WTC11 (cell line): Measurements from ENCODE around the gene ITIH5. TPM values are rescaled to one million over a fixed set of nuclear protein-coding genes. Genes with fewer than 3 reads are reported as not detected.

Experiments
- ATAC-seq: fragments of 200-7000 bp; cut with Tn5 transposase; 2 replicates; pipeline ENCODE4 v1.10.0; 2021; ENCODE audit warnings: mild to moderate bottlenecking, moderate library complexity
- CTCF ChIA-PET: fragments of 300-600 bp; sonication (Branson Sonifier 250); formaldehyde crosslinking; loops from one replicate; lab custom pipeline; 2021; ENCODE audit warnings: antibody characterized with exemption; lab: Charles Lee
- POLR2A ChIA-PET: fragments of 350-600 bp; sonication (Branson Sonifier 250); formaldehyde crosslinking; loops from one replicate; lab custom pipeline; 2021; ENCODE audit warnings: antibody characterized with exemption; lab: Charles Lee
- DNase-seq: peaks from one replicate; pipeline ENCODE4 v3.0.0; 2021; ENCODE audit warnings: low spot score
- H3K27ac Mint-ChIP-seq: 2 replicates; pipeline ENCODE4 v1.8.0; 2021; ENCODE audit warnings: mixed read lengths
- H3K27me3 Mint-ChIP-seq: 2 replicates; pipeline ENCODE4 v1.8.0; 2021; ENCODE audit warnings: low read depth, mild to moderate bottlenecking, moderate library complexity, mixed read lengths
- H3K36me3 Mint-ChIP-seq: 2 replicates; pipeline ENCODE4 v1.8.0; 2021; ENCODE audit warnings: mixed read lengths
- H3K4me1 Mint-ChIP-seq: 2 replicates; pipeline ENCODE4 v1.8.0; 2022; ENCODE audit warnings: mixed read lengths
- H3K4me3 Mint-ChIP-seq: 2 replicates; pipeline ENCODE4 v1.8.0; 2021; ENCODE audit warnings: mild to moderate bottlenecking, moderate library complexity, mixed read lengths
- H3K9me3 Mint-ChIP-seq: 2 replicates; pipeline ENCODE4 v1.8.0; 2021; ENCODE audit warnings: mixed read lengths
- ATF1 ChIP-seq: sonication (generic); formaldehyde crosslinking; IDR thresholded peaks from 2 replicates; pipeline ENCODE4 v1.8.1; 2023; ENCODE audit warnings: mild to moderate bottlenecking, moderate library complexity, missing genetic modification reagents
- CREM ChIP-seq: sonication (generic); formaldehyde crosslinking; IDR thresholded peaks from 2 replicates; pipeline ENCODE4 v1.8.1; 2022; ENCODE audit warnings: mild to moderate bottlenecking, missing genetic modification reagents, moderate library complexity
- ELF4 ChIP-seq: sonication (generic); formaldehyde crosslinking; IDR thresholded peaks from 2 replicates; pipeline ENCODE4 v1.8.1; 2022; ENCODE audit warnings: low read depth, mild to moderate bottlenecking, moderate library complexity, missing genetic modification reagents
- IRF2 ChIP-seq: sonication (generic); formaldehyde crosslinking; IDR thresholded peaks from 2 replicates; pipeline ENCODE4 v1.8.0; 2022; ENCODE audit warnings: low read depth, missing genetic modification reagents, borderline replicate concordance
- JAZF1 ChIP-seq: fragments of 250-450 bp; sonication (Bioruptor Pico); IDR thresholded peaks from 2 replicates; pipeline ENCODE4 v1.9.0; 2021; ENCODE audit warnings: moderate library complexity, mild to moderate bottlenecking, inconsistent platforms
- NFYB ChIP-seq: sonication (generic); formaldehyde crosslinking; conservative IDR thresholded peaks from 2 replicates; pipeline ENCODE4 v1.8.0; 2022; ENCODE audit warnings: low read depth, missing genetic modification reagents
- RELA ChIP-seq: sonication (generic); formaldehyde crosslinking; IDR thresholded peaks from 2 replicates; pipeline ENCODE4 v1.8.1; 2022; ENCODE audit warnings: missing genetic modification reagents, mild to moderate bottlenecking, borderline replicate concordance
- SMAD3 ChIP-seq: sonication (generic); formaldehyde crosslinking; IDR thresholded peaks from 2 replicates; pipeline ENCODE4 v1.8.0; 2022; ENCODE audit warnings: missing genetic modification reagents, mild to moderate bottlenecking, borderline replicate concordance
- TEAD1 ChIP-seq: sonication (generic); formaldehyde crosslinking; IDR thresholded peaks from 2 replicates; pipeline ENCODE4 v1.8.0; 2022; ENCODE audit warnings: mild to moderate bottlenecking, missing genetic modification reagents
- ZNF219 ChIP-seq: sonication (generic); formaldehyde crosslinking; IDR thresholded peaks from 2 replicates; pipeline ENCODE4 v1.8.0; 2023; ENCODE audit warnings: missing genetic modification reagents, mild to moderate bottlenecking, borderline replicate concordance
- ZNF416 ChIP-seq: fragments of 250-450 bp; sonication (Bioruptor Pico); IDR thresholded peaks from 2 replicates; pipeline ENCODE4 v1.9.0; 2021; ENCODE audit warnings: mild to moderate bottlenecking, inconsistent platforms
- ZNF423 ChIP-seq: fragments of 250-450 bp; sonication (Bioruptor Pico); IDR thresholded peaks from 2 replicates; pipeline ENCODE4 v2.1.2; 2022; ENCODE audit warnings: mild to moderate bottlenecking, moderate library complexity
- total RNA-seq: library from RNA; stranded (reverse); gene quantifications from 3 replicates; pipeline ENCODE4 v1.2.3, GENCODE V29; 2021
- TF ChIP-seq, protein P1 (sequence below): fragments of 250-450 bp; sonication (Bioruptor Pico); IDR thresholded peaks from 2 replicates; pipeline ENCODE4 v1.9.0; 2021; ENCODE audit warnings: moderate library complexity, mild to moderate bottlenecking, inconsistent platforms, borderline replicate concordance
- TF ChIP-seq, protein P2 (sequence below): fragments of 250-450 bp; sonication (Bioruptor Pico); IDR thresholded peaks from 2 replicates; pipeline ENCODE4 v1.9.0; 2021; ENCODE audit warnings: mild to moderate bottlenecking, borderline replicate concordance
- TF ChIP-seq, protein P3 (sequence below): sonication (generic); formaldehyde crosslinking; IDR thresholded peaks from 2 replicates; pipeline ENCODE4 v1.8.1; 2023; ENCODE audit warnings: mild to moderate bottlenecking, missing genetic modification reagents, borderline replicate concordance
- TF ChIP-seq, protein P4 (sequence below): sonication (generic); formaldehyde crosslinking; IDR thresholded peaks from 2 replicates; pipeline ENCODE4 v1.8.1; 2023; ENCODE audit warnings: mild to moderate bottlenecking, missing genetic modification reagents, moderate library complexity
- TF ChIP-seq, protein P5 (sequence below): sonication (generic); formaldehyde crosslinking; IDR thresholded peaks from 2 replicates; pipeline ENCODE4 v1.8.0; 2022; ENCODE audit warnings: mild to moderate bottlenecking, missing genetic modification reagents

ITIH5 gene
- total RNA-seq, 1 experiment from 2014 or later, result 3.1 TPM

DNA sequence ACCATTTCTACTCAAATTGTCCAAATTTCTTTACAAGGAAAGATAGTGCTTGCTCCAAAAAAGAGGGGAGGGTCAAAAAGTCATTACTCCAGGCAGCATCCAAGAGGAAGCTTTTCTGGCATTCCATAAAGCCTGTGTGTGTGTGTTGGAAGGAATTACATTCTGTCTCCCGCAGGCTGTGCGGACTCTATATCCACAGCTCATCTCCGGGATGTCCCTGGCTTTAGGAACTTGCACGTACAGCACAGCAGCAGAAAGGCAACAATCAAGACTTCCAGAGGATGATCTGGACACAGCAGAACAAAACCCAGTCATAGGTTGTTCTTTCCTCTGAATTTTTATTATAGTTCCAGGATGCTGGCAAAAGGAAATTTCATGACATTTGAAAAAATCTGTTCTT, 94.8 kb downstream of the ITIH5 start:
- DNase-seq (no peak), ATAC-seq (no peak)
- no peaks in the 10 kb centered on the region for H3K36me3 Mint-ChIP-seq
- no peaks in the 10 kb centered on the region for H3K27me3 Mint-ChIP-seq
- TF ChIP-seq RELA (CRISPR knock-in tag), result no peak
- TF ChIP-seq, protein P1, sequence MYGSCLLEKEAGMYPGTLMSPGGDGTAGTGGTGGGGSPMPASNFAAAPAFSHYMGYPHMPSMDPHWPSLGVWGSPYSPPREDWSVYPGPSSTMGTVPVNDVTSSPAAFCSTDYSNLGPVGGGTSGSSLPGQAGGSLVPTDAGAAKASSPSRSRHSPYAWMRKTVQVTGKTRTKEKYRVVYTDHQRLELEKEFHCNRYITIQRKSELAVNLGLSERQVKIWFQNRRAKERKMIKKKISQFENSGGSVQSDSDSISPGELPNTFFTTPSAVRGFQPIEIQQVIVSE, result no peak
- TF ChIP-seq, protein P2, sequence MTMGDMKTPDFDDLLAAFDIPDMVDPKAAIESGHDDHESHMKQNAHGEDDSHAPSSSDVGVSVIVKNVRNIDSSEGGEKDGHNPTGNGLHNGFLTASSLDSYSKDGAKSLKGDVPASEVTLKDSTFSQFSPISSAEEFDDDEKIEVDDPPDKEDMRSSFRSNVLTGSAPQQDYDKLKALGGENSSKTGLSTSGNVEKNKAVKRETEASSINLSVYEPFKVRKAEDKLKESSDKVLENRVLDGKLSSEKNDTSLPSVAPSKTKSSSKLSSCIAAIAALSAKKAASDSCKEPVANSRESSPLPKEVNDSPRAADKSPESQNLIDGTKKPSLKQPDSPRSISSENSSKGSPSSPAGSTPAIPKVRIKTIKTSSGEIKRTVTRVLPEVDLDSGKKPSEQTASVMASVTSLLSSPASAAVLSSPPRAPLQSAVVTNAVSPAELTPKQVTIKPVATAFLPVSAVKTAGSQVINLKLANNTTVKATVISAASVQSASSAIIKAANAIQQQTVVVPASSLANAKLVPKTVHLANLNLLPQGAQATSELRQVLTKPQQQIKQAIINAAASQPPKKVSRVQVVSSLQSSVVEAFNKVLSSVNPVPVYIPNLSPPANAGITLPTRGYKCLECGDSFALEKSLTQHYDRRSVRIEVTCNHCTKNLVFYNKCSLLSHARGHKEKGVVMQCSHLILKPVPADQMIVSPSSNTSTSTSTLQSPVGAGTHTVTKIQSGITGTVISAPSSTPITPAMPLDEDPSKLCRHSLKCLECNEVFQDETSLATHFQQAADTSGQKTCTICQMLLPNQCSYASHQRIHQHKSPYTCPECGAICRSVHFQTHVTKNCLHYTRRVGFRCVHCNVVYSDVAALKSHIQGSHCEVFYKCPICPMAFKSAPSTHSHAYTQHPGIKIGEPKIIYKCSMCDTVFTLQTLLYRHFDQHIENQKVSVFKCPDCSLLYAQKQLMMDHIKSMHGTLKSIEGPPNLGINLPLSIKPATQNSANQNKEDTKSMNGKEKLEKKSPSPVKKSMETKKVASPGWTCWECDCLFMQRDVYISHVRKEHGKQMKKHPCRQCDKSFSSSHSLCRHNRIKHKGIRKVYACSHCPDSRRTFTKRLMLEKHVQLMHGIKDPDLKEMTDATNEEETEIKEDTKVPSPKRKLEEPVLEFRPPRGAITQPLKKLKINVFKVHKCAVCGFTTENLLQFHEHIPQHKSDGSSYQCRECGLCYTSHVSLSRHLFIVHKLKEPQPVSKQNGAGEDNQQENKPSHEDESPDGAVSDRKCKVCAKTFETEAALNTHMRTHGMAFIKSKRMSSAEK, result no peak
- no peak overlapping the region for H3K4me3 Mint-ChIP-seq
- H3K9me3 Mint-ChIP-seq, result no peaks in the 10 kb centered on the region
- CTCF ChIA-PET, result no interaction called here
- H3K4me1 Mint-ChIP-seq, result no peaks in the 10 kb centered on the region
- POLR2A ChIA-PET, result no interaction called here
- no peak overlapping the region for H3K27ac Mint-ChIP-seq

DNA sequence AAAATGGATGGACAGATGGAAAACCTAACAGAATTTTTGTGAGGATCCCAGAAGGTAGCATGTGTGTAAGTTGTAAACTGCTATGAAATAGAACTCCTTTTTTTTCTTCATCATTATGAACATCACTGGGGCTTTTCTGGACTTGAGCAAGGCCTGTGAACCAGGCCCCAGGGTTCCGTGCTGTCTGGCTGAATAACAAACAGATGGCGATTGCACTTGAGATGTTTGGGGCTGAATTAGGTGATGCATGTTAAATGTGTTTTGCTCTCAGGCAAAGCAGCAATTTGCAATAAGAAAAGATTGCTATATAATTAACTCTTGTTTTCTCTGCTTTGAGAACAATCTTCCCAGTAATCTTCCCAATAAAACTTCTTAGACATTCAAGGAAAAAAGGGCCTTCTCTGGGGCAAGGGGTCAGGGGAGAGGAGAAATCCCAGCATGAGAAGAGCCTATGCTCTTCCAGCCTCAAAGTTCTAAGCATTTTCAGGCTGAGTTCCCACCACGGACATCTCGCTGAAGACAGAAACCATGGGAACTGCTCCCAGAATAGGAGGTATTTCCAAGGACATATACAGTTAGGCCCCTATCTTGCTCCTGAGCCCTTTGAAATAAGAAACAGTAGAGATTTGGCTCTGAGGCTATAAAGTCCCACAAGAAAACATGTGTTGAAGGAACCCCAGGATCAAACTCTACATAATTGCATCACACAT, 98.7 kb downstream of the ITIH5 start:
- H3K9me3 Mint-ChIP-seq, result no peaks in the 10 kb centered on the region
- DNase-seq, result no peak
- CTCF ChIA-PET, result no interaction called here
- no peaks in the 10 kb centered on the region for H3K27me3 Mint-ChIP-seq
- H3K27ac Mint-ChIP-seq, result no peak overlapping the region
- no peak overlapping the region for H3K4me3 Mint-ChIP-seq
- POLR2A ChIA-PET, result no interaction called here
- ATAC-seq, result no peak; the same call in 1 of the 2 replicates
- no peaks in the 10 kb centered on the region for H3K4me1 Mint-ChIP-seq
- TF ChIP-seq RELA (CRISPR knock-in tag) (no peak), CREM (CRISPR knock-in tag) (no peak), TEAD1 (CRISPR knock-in tag) (no peak), JAZF1 (CRISPR knock-in tag) (no peak), NFYB (no peak), ZNF219 (no peak), ATF1 (CRISPR knock-in tag) (no peak), ZNF416 (CRISPR knock-in tag) (no peak), IRF2 (CRISPR knock-in tag) (no peak), ELF4 (CRISPR knock-in tag) (no peak), ZNF423 (no peak), SMAD3 (CRISPR knock-in tag) (no peak)
- TF ChIP-seq, protein P3, sequence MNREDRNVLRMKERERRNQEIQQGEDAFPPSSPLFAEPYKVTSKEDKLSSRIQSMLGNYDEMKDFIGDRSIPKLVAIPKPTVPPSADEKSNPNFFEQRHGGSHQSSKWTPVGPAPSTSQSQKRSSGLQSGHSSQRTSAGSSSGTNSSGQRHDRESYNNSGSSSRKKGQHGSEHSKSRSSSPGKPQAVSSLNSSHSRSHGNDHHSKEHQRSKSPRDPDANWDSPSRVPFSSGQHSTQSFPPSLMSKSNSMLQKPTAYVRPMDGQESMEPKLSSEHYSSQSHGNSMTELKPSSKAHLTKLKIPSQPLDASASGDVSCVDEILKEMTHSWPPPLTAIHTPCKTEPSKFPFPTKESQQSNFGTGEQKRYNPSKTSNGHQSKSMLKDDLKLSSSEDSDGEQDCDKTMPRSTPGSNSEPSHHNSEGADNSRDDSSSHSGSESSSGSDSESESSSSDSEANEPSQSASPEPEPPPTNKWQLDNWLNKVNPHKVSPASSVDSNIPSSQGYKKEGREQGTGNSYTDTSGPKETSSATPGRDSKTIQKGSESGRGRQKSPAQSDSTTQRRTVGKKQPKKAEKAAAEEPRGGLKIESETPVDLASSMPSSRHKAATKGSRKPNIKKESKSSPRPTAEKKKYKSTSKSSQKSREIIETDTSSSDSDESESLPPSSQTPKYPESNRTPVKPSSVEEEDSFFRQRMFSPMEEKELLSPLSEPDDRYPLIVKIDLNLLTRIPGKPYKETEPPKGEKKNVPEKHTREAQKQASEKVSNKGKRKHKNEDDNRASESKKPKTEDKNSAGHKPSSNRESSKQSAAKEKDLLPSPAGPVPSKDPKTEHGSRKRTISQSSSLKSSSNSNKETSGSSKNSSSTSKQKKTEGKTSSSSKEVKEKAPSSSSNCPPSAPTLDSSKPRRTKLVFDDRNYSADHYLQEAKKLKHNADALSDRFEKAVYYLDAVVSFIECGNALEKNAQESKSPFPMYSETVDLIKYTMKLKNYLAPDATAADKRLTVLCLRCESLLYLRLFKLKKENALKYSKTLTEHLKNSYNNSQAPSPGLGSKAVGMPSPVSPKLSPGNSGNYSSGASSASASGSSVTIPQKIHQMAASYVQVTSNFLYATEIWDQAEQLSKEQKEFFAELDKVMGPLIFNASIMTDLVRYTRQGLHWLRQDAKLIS (CRISPR knock-in tag), result no peak
- TF ChIP-seq, protein P4, sequence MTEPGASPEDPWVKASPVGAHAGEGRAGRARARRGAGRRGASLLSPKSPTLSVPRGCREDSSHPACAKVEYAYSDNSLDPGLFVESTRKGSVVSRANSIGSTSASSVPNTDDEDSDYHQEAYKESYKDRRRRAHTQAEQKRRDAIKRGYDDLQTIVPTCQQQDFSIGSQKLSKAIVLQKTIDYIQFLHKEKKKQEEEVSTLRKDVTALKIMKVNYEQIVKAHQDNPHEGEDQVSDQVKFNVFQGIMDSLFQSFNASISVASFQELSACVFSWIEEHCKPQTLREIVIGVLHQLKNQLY, result no peak
- TF ChIP-seq, protein P5, sequence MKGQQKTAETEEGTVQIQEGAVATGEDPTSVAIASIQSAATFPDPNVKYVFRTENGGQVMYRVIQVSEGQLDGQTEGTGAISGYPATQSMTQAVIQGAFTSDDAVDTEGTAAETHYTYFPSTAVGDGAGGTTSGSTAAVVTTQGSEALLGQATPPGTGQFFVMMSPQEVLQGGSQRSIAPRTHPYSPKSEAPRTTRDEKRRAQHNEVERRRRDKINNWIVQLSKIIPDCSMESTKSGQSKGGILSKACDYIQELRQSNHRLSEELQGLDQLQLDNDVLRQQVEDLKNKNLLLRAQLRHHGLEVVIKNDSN (CRISPR knock-in tag), result no peak
- TF ChIP-seq, protein P2, result no peak
- TF ChIP-seq, protein P1, result no peak
- H3K36me3 Mint-ChIP-seq, result no peaks in the 10 kb centered on the region
